ENCODE measurements around the gene MAP4K4. TPM values are rescaled to one million over a fixed set of nuclear protein-coding genes. Genes with fewer than 3 reads are reported as not detected.

MAP4K4 gene
- total RNA-seq, 2 experiments from 2014 or later = 67.2 to 181 TPM

DNA sequence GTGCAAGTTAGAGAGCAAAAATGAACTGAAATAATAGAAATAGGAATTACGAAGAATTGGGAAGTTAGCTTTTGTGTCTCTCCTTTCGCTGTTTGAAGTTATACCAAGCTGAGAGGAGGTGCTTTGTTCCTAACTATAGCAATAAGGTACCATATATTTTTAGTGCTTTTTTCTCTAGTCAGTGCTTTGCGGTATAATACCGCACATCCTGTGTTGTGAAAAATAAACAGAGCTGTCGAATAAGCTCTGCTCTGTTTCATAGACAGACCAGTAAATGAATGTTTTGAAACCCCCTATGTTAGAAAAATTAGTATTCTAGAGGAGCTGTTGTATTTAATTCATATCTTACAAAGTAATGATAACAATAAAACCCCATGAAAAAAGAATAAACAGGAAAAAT is 130.8 kb downstream of the MAP4K4 start:
- H3K4me3 ChIP-seq (ENCODE audit: low read depth, low read length, poor library complexity, severe bottlenecking) = no peak overlapping the region
- no peaks in the 10 kb centered on the region for H3K79me2 ChIP-seq (ENCODE audit: insufficient read depth, low read depth, low read length)
- 0 out of 2 replicates have a peak overlapping the region, but pooled peaks have one; percentile 3 for H3K4me2 ChIP-seq (ENCODE audit: low read length)
- peaks cover 89% of the 10 kb centered on the region for H3K36me3 ChIP-seq (ENCODE audit: insufficient read depth, low read length)
- ChIA-PET CTCF (ENCODE audit: unreplicated experiment) (interaction anchor here (0.6 kb wide), 1 partner anchor 127 kb away, joined by 5 read pairs; no protein-coding TSS in a partner anchor), POLR2A (interaction anchor here (1.1 kb wide), 1 partner anchor 11 kb away, joined by 3 read pairs; no protein-coding TSS in a partner anchor)
- H3K27ac ChIP-seq (ENCODE audit: low read depth, low read length, poor library complexity, severe bottlenecking) = no peak overlapping the region
- no TSS peak for BruUV-seq (replicated peaks)
- peaks cover 31% of the 10 kb centered on the region for H3K4me1 ChIP-seq (ENCODE audit: insufficient read depth, low read length, poor library complexity, severe bottlenecking)
- DNase-seq (ENCODE audit: low spot score) = peak; percentile 15
- intact Hi-C loops (cut with micrococcal nuclease; ENCODE audit: unreplicated experiment) = no loop called here
- no peak overlapping the region for H2AFZ ChIP-seq (ENCODE audit: low read length)
- H4K20me1 ChIP-seq (ENCODE audit: insufficient read depth, low read length) = peaks cover 9% of the 10 kb centered on the region; the same call in 1 of the 2 replicates
- no peaks in the 10 kb centered on the region for H3K9me3 ChIP-seq (ENCODE audit: low read length)
- H3K9me2 ChIP-seq (ENCODE audit: insufficient read depth, low read length) = no peaks in the 10 kb centered on the region
- TF ChIP-seq, protein P1, sequence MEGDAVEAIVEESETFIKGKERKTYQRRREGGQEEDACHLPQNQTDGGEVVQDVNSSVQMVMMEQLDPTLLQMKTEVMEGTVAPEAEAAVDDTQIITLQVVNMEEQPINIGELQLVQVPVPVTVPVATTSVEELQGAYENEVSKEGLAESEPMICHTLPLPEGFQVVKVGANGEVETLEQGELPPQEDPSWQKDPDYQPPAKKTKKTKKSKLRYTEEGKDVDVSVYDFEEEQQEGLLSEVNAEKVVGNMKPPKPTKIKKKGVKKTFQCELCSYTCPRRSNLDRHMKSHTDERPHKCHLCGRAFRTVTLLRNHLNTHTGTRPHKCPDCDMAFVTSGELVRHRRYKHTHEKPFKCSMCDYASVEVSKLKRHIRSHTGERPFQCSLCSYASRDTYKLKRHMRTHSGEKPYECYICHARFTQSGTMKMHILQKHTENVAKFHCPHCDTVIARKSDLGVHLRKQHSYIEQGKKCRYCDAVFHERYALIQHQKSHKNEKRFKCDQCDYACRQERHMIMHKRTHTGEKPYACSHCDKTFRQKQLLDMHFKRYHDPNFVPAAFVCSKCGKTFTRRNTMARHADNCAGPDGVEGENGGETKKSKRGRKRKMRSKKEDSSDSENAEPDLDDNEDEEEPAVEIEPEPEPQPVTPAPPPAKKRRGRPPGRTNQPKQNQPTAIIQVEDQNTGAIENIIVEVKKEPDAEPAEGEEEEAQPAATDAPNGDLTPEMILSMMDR (conservative IDR thresholded peaks at IDR 0.05; ENCODE audit: low read length) = no peak
- no peak for TF ChIP-seq EZH2phosphoT487 (IDR thresholded peaks at IDR 0.05; ENCODE audit: borderline replicate concordance, low read depth, low read length)

DNA sequence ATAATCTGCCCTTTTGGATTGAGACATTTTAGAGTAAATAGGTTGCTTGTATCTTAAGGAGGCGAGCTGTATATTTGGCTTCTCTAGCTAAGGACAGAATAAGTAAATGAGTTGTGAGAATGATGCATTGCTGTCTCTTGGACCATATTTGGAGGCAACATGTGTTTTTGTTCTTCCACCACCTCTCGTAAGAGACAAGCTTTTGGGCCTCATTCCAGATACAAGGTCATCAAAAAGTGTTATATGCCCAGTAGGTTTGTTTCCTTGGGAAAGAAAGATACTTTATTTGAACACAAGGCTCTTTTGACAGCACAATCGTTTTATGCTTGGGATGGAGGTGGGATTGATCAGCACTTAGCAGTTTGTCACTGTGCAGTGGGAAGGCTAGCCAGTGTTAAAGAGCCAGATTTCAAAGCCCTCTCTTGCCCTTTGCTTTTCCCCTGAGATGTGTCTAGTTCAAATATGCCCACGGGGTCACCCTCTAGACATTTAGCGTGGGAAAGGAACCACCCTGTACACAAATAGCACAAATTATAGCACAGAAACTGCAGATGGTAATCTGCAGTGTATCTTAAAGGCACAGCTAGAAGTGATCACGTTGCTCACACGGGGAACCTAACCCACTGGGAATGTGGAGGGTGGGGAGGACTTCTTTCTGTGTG is 131.3 kb downstream of the MAP4K4 start:
- H3K79me2 ChIP-seq (ENCODE audit: insufficient read depth, low read depth, low read length) = no peaks in the 10 kb centered on the region
- peaks cover 31% of the 10 kb centered on the region for H3K4me1 ChIP-seq (ENCODE audit: insufficient read depth, low read length, poor library complexity, severe bottlenecking)
- H4K20me1 ChIP-seq (ENCODE audit: insufficient read depth, low read length) = 0 out of 2 replicates have a peak, but pooled peaks cover 5% of the 10 kb centered on the region
- POLR2A ChIA-PET = interaction anchor here (1.1 kb wide), 1 partner anchor 11 kb away, joined by 3 read pairs; no protein-coding TSS in a partner anchor
- H3K36me3 ChIP-seq (ENCODE audit: insufficient read depth, low read length) = peaks cover 87% of the 10 kb centered on the region
- intact Hi-C loops (cut with micrococcal nuclease; ENCODE audit: unreplicated experiment) = no loop called here
- no peak overlapping the region for H3K4me2 ChIP-seq (ENCODE audit: low read length)
- TF ChIP-seq EZH2phosphoT487 (IDR thresholded peaks at IDR 0.05; ENCODE audit: borderline replicate concordance, low read depth, low read length) = no peak
- TF ChIP-seq, protein P1 (conservative IDR thresholded peaks at IDR 0.05; ENCODE audit: low read length) = no peak
- no peaks in the 10 kb centered on the region for H3K9me2 ChIP-seq (ENCODE audit: insufficient read depth, low read length)
- no peaks in the 10 kb centered on the region for H3K9me3 ChIP-seq (ENCODE audit: low read length)
- CTCF ChIA-PET (ENCODE audit: unreplicated experiment) = no interaction called here
- no TSS peak for BruUV-seq (replicated peaks)
- H3K27ac ChIP-seq (ENCODE audit: low read depth, low read length, poor library complexity, severe bottlenecking) = no peak overlapping the region
- no peak overlapping the region for H3K4me3 ChIP-seq (ENCODE audit: low read depth, low read length, poor library complexity, severe bottlenecking)
- H2AFZ ChIP-seq (ENCODE audit: low read length) = no peak overlapping the region
- DNase-seq (ENCODE audit: low spot score) = no peak

DNA sequence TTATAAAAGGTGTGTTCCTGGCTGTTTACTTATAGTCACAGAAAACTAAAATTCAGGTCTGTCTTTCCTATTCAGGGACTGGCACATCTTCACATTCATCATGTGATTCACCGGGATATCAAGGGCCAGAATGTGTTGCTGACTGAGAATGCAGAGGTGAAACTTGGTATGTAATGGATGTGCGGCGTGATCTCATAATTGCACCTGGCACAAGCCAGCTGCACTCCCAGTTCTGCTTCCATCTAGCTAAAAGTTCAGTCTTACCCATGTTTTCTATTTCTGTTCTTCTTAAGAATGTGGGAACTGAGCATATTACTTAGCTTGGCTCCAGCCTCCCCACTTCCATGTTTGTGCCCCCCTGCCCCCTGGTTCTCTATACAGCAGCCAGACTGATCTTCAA is 131.9 kb downstream of the MAP4K4 start:
- no peaks in the 10 kb centered on the region for H3K9me2 ChIP-seq (ENCODE audit: insufficient read depth, low read length)
- no peak overlapping the region for H2AFZ ChIP-seq (ENCODE audit: low read length)
- peaks cover 31% of the 10 kb centered on the region for H3K4me1 ChIP-seq (ENCODE audit: insufficient read depth, low read length, poor library complexity, severe bottlenecking)
- ChIA-PET CTCF (ENCODE audit: unreplicated experiment) (no interaction called here), POLR2A (no interaction called here)
- no peak overlapping the region for H3K4me3 ChIP-seq (ENCODE audit: low read depth, low read length, poor library complexity, severe bottlenecking)
- no peak overlapping the region for H3K27ac ChIP-seq (ENCODE audit: low read depth, low read length, poor library complexity, severe bottlenecking)
- H3K9me3 ChIP-seq (ENCODE audit: low read length) = no peaks in the 10 kb centered on the region
- H4K20me1 ChIP-seq (ENCODE audit: insufficient read depth, low read length) = 0 out of 2 replicates have a peak, but pooled peaks cover 5% of the 10 kb centered on the region
- H3K4me2 ChIP-seq (ENCODE audit: low read length) = no peak overlapping the region
- no peaks in the 10 kb centered on the region for H3K79me2 ChIP-seq (ENCODE audit: insufficient read depth, low read depth, low read length)
- TF ChIP-seq EZH2phosphoT487 (IDR thresholded peaks at IDR 0.05; ENCODE audit: borderline replicate concordance, low read depth, low read length) = no peak
- TF ChIP-seq, protein P1 (conservative IDR thresholded peaks at IDR 0.05; ENCODE audit: low read length) = no peak
- no peak for DNase-seq (ENCODE audit: low spot score)
- H3K36me3 ChIP-seq (ENCODE audit: insufficient read depth, low read length) = peaks cover 86% of the 10 kb centered on the region
- intact Hi-C loops (cut with micrococcal nuclease; ENCODE audit: unreplicated experiment) = no loop called here
- BruUV-seq (replicated peaks) = no TSS peak
